Keratinocyte (primary cell): ENCODE data around the gene ICAM4. TPM values are rescaled to one million over a fixed set of nuclear protein-coding genes. Genes with fewer than 3 reads are reported as not detected.
A peak's percentile ranks its signal among the peaks of the same experiment; 100 is the strongest.

Experiments used
- DNase-seq: peaks from one replicate; pipeline ENCODE4 v3.0.0-alpha.2; 2011; ENCODE audit warnings: low read depth, missing footprints, low spot score
- FAIRE-seq: peaks from 2 replicates; lab custom pipeline; 2011; peaks lifted over from hg19 to GRCh38; lab: Jason Lieb, UNC
- H2AFZ ChIP-seq: 2 replicates; pipeline ENCODE4 v1.6.0; 2012; ENCODE audit warnings: low read length, control low read depth, inconsistent platforms; ENCODE audit not compliant: control insufficient read depth
- H3K27ac ChIP-seq: 2 replicates; pipeline ENCODE4 v1.5.1; 2011; ENCODE audit warnings: low read length; ENCODE audit not compliant: control insufficient read depth, insufficient read depth
- H3K27me3 ChIP-seq: 3 replicates; pipeline ENCODE4 v1.6.0; 2011; ENCODE audit warnings: low read length; ENCODE audit not compliant: control insufficient read depth, insufficient read depth; ENCODE audit errors: extremely low read depth
- H3K36me3 ChIP-seq, 2 experiments: 2 replicates in 1 of 2; 3 replicates in 1 of 2; pipeline ENCODE4 v1.5.1; 2011; ENCODE audit warnings: low read length in 2 of 2, mild to moderate bottlenecking in 1 of 2; ENCODE audit not compliant: control insufficient read depth in 2 of 2, insufficient read depth in 2 of 2; ENCODE audit errors: extremely low read depth in 1 of 2
- H3K4me1 ChIP-seq: 3 replicates; pipeline ENCODE4 v1.5.1; 2011; ENCODE audit warnings: low read length; ENCODE audit not compliant: control insufficient read depth, insufficient read depth; ENCODE audit errors: extremely low read depth
- H3K4me2 ChIP-seq: 3 replicates; pipeline ENCODE4 v1.6.0; 2011; ENCODE audit warnings: low read depth, low read length; ENCODE audit not compliant: control insufficient read depth, insufficient read depth; ENCODE audit errors: extremely low read depth
- H3K4me3 ChIP-seq, 3 experiments: fragments of 200-600 bp in 1 of 3; sonication (generic) in 1 of 3; 2 replicates in 2 of 3; 3 replicates in 1 of 3; pipeline ENCODE4 v1.5.1; 2011 to 2016; ENCODE audit warnings: low read length in 3 of 3, mild to moderate bottlenecking in 3 of 3, control low read depth in 2 of 3, inconsistent platforms in 1 of 3, low read depth in 1 of 3, mixed read lengths in 1 of 3, mixed run types in 1 of 3, moderate library complexity in 1 of 3; ENCODE audit not compliant: control insufficient read depth in 2 of 3, insufficient read depth in 2 of 3; ENCODE audit errors: extremely low read depth in 1 of 3
- H3K79me2 ChIP-seq: 2 replicates; pipeline ENCODE4 v1.6.0; 2012; ENCODE audit warnings: low read length; ENCODE audit not compliant: control insufficient read depth, insufficient read depth
- H3K9ac ChIP-seq: 3 replicates; pipeline ENCODE4 v1.6.0; 2011; ENCODE audit warnings: low read length; ENCODE audit not compliant: control insufficient read depth, insufficient read depth; ENCODE audit errors: extremely low read depth
- H3K9me1 ChIP-seq: 3 replicates; pipeline ENCODE4 v1.6.0; 2011; ENCODE audit warnings: low read length; ENCODE audit not compliant: control insufficient read depth, insufficient read depth; ENCODE audit errors: extremely low read depth
- H3K9me3 ChIP-seq: 2 replicates; pipeline ENCODE4 v1.5.1; 2012; ENCODE audit warnings: low read depth, low read length; ENCODE audit not compliant: control insufficient read depth
- H4K20me1 ChIP-seq: 3 replicates; pipeline ENCODE4 v1.6.0; 2011; ENCODE audit warnings: low read length; ENCODE audit not compliant: control insufficient read depth, insufficient read depth; ENCODE audit errors: extremely low read depth
- EZH2 ChIP-seq: IDR thresholded peaks from one replicate; pipeline ENCODE4 v1.6.1; 2012; ENCODE audit warnings: inconsistent platforms, mild to moderate bottlenecking, low read length, moderate library complexity
- dilution Hi-C: fragments of 300-500 bp; cut with MboI; formaldehyde crosslinking; loops from one replicate; pipeline ENCODE4 v1.7.0; 2020; ENCODE audit warnings: low sequenced_read_pairs; ENCODE audit not compliant: extremely low pct_ligation_motif_present
- polyA plus RNA-seq, 5 experiments: library from polyadenylated mRNA; depleted of rRNA in 3 of 5; stranded (reverse) in 3 of 5; stranded (forward) in 1 of 5; unstranded in 1 of 5; fragments of >200 nt; gene quantifications; 1 replicate in 1 of 5; 2 replicates in 3 of 5; 3 replicates in 1 of 5; pipeline versions ENCODE4 v1.2.1 to v1.2.3, GENCODE V29; 2011 to 2012; ENCODE audit warnings: missing spikeins in 2 of 5, low read depth in 1 of 5, low replicate concordance in 1 of 5
- TF ChIP-seq, protein P1 (sequence below), 3 experiments: IDR thresholded peaks in 1 of 3; conservative IDR thresholded peaks in 1 of 3; optimal IDR thresholded peaks in 1 of 3; 2 replicates in 2 of 3; 3 replicates in 1 of 3; pipeline versions ENCODE3 to v1.5.1; 2011; ENCODE audit warnings: low read length in 3 of 3, mild to moderate bottlenecking in 3 of 3, moderate library complexity in 2 of 3, control low read depth in 1 of 3, inconsistent platforms in 1 of 3; ENCODE audit not compliant: insufficient read depth in 2 of 3; ENCODE audit errors: extremely low read depth in 1 of 3

The ICAM4 gene
- polyA plus RNA-seq, 1 donor (not counting 4 experiments of a cell fraction or from before 2014, with no cell fraction given): 0.25 TPM

DNA sequence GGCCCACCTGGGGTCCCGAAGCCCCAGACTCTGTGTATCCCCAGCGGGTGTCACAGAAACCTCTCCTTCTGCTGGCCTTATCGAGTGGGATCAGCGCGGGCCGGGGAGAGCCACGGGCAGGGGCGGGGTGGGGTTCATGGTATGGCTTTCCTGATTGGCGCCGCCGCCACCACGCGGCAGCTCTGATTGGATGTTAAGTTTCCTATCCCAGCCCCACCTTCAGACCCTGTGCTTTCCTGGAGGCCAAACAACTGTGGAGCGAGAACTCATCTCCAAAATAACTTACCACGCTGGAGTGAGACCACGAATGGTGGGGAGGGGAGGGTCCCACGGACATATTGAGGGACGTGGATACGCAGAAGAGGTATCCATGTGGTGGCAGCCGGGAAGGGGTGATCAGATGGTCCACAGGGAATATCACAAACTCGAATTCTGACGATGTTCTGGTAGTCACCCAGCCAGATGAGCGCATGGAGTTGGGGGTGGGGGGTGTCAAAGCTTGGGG, 2.0 kb downstream of the ICAM4 start:
- dilution Hi-C loops: no loop called here
- no peak for DNase-seq
- Histone ChIP-seq H2AFZ (peak overlapping the region; percentile 66), H4K20me1 (no peaks in the 10 kb centered on the region), H3K27ac (no peak overlapping the region), H3K9ac (peak overlapping the region; percentile 4), H3K4me2 (peak overlapping the region; percentile 76), H3K79me2 (no peaks in the 10 kb centered on the region), H3K9me3 (no peaks in the 10 kb centered on the region), H3K27me3 (peaks cover 58% of the 10 kb centered on the region), H3K36me3 (no peaks in the 10 kb centered on the region), H3K9me1 (no peaks in the 10 kb centered on the region), H3K4me1 (peaks cover 43% of the 10 kb centered on the region), H3K4me3 (peak overlapping the region in 2 of 3 experiments; percentile 27 to 66)
- TF ChIP-seq, protein P1, sequence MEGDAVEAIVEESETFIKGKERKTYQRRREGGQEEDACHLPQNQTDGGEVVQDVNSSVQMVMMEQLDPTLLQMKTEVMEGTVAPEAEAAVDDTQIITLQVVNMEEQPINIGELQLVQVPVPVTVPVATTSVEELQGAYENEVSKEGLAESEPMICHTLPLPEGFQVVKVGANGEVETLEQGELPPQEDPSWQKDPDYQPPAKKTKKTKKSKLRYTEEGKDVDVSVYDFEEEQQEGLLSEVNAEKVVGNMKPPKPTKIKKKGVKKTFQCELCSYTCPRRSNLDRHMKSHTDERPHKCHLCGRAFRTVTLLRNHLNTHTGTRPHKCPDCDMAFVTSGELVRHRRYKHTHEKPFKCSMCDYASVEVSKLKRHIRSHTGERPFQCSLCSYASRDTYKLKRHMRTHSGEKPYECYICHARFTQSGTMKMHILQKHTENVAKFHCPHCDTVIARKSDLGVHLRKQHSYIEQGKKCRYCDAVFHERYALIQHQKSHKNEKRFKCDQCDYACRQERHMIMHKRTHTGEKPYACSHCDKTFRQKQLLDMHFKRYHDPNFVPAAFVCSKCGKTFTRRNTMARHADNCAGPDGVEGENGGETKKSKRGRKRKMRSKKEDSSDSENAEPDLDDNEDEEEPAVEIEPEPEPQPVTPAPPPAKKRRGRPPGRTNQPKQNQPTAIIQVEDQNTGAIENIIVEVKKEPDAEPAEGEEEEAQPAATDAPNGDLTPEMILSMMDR (optimal IDR thresholded peaks at IDR 0.05 in 1 of 3, IDR thresholded peaks at IDR 0.05 in 1 of 3, conservative IDR thresholded peaks at IDR 0.05 in 1 of 3; ENCODE audit: extremely low read depth in 1 of 3, insufficient read depth in 2 of 3, low read length in 3 of 3): no peak
- TF ChIP-seq EZH2: no peak
- FAIRE-seq: no peak

DNA sequence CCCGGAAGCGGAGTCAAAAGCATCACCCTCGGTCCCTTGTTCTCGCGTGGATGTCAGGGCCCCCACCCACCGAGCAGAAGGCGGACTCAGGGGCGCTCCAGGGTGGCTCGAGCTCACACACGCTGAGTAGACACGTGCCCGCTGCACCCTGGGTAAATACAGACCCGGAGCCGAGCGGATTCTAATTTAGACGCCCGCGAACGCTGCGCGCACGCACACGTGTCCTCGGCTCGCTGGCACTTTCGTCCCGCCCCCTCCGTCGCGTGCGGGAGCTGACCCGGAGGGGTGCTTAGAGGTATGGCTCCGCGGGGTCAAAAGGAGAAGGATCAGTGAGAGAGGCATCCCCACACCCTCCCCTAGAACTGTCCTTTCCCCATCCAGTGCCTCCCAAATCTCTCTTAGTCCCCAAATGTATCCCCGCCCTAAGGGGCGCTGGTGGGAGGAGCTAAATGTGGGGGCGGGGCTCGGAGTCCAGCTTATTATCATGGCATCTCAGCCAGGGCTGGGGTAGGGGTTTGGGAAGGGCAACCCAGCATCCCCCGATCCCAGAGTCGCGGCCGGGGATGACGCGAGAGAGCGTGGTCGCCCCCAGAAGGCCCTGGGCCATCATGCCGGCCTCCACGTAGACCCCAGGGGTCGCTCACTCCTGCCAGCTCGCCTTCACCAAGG, 2.5 kb downstream of the ICAM4 start:
- Histone ChIP-seq H3K9me1 (no peaks in the 10 kb centered on the region), H3K36me3 (no peaks in the 10 kb centered on the region), H3K9me3 (no peaks in the 10 kb centered on the region), H3K4me2 (peak overlapping the region; percentile 76), H3K79me2 (no peaks in the 10 kb centered on the region), H3K9ac (peak overlapping the region; percentile 4), H3K27me3 (peaks cover 64% of the 10 kb centered on the region), H4K20me1 (no peaks in the 10 kb centered on the region), H3K4me3 (peak overlapping the region; percentile 27 to 66 (median 46)), H2AFZ (peak overlapping the region; percentile 66), H3K4me1 (peaks cover 40% of the 10 kb centered on the region), H3K27ac (no peak overlapping the region)
- no peak for FAIRE-seq
- dilution Hi-C loops: no loop called here
- TF ChIP-seq, protein P1 (optimal IDR thresholded peaks at IDR 0.05 in 1 of 3, IDR thresholded peaks at IDR 0.05 in 1 of 3, conservative IDR thresholded peaks at IDR 0.05 in 1 of 3; ENCODE audit: extremely low read depth in 1 of 3, insufficient read depth in 2 of 3, low read length in 3 of 3): no peak
- TF ChIP-seq EZH2: no peak
- DNase-seq: no peak
